Heart left ventricle (tissue), 13 donors: ENCODE measurements around the gene GRIN2C.

Experiments used
- POLR2A ChIP-seq, 2 donors: fragments of 450-650 bp; IDR thresholded peaks; one replicate each; pipeline ENCODE4 v1.6.1; 2017; ENCODE audit warnings: antibody characterized with exemption in 2 of 2, mild to moderate bottlenecking in 2 of 2, moderate library complexity in 2 of 2
- TF ChIP-seq, protein P1 (sequence below), 12 donors: fragments of 200-600 bp; sonication (generic) in 4 of 12; IDR thresholded peaks; one replicate each; pipeline versions ENCODE4 v1.5.0 to v1.8.0; 2018 to 2022; ENCODE audit warnings: antibody characterized with exemption in 12 of 12, mild to moderate bottlenecking in 5 of 12
- donor health status: ischemic (EF 13 %, LVEDD 7.1; RV severe dilation, severe dysfunction).
- donor health status: DM: no; HTN: yes; CAD: no.
- donor health status: DM: no; HTN: no; CAD: no.
- donor health status: ischemic (EF 25% LVEDD 6.9; RV normal size, moderate dysfunction).
- donor health status: ischemic (EF 25% LVEDD 5.7; RV mildly dilated, moderate dysfunction).
- donor health status: ischemic (EF 35%, LVEDD 5.7; RV mildly dilated, moderate dysfunction).
- donor health status: nonischemic (EF 11% LVEDD 7.7; RV severe dilation, severe dysfunction).
- donor health status: DM: yes; HTN: yes; CAD: no.
- donor health status: PGD.
- donor health status: ischemic (EF 29% LVEDD 5.4; RV normal size, mild dysfunction).
- donor health status: nonischemic (EF 23%, LVEDD 6.1; RV moderate dilation, normal function).

DNA sequence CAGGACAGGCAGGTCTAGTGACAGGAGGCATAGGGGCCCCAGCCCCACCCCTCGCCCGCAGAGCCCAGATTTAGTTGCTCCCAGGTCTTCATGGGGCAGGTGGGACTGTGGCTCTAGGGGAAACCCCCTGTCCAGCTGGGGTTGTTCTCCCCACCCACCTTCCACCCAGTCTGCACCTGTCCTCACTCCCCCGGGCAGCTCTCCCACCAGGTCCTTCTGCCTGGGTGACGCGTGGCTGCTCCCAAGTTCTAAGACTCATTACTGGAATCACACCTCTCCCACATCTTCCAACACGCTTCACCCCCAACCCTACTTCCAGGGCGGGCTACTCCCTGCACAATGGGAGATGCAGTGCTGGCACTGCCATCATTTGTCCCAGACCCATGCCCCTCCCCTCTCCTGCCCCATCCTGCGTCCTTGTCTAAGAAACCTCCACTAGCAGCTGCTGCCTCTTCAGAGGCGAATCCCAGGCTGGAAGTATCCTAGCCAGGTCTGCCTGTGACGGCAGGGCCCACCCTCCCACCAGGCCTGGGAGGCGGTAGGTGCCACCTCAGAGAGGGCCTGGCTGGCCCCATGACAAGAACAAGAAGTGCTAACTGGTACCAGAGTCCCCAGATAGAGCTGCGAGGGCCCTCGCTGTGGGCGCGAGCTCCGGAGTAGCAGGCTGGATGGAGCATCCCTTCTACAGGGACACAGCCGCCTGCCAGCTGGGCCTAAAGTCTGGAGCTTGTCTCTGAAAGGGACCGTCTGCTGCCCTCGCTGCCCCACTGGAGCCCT, 22.8 kb downstream of the GRIN2C start:
- TF ChIP-seq, protein P1, sequence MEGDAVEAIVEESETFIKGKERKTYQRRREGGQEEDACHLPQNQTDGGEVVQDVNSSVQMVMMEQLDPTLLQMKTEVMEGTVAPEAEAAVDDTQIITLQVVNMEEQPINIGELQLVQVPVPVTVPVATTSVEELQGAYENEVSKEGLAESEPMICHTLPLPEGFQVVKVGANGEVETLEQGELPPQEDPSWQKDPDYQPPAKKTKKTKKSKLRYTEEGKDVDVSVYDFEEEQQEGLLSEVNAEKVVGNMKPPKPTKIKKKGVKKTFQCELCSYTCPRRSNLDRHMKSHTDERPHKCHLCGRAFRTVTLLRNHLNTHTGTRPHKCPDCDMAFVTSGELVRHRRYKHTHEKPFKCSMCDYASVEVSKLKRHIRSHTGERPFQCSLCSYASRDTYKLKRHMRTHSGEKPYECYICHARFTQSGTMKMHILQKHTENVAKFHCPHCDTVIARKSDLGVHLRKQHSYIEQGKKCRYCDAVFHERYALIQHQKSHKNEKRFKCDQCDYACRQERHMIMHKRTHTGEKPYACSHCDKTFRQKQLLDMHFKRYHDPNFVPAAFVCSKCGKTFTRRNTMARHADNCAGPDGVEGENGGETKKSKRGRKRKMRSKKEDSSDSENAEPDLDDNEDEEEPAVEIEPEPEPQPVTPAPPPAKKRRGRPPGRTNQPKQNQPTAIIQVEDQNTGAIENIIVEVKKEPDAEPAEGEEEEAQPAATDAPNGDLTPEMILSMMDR (IDR thresholded peaks at IDR 0.05) = no peak
- no peak for TF ChIP-seq POLR2A (IDR thresholded peaks at IDR 0.05)
